ENCODE measurements around the gene TTC29. TPM values are rescaled to one million over a fixed set of nuclear protein-coding genes. Genes with fewer than 3 reads are reported as not detected.

The TTC29 gene
- not detected in 2 replicates for total RNA-seq

DNA sequence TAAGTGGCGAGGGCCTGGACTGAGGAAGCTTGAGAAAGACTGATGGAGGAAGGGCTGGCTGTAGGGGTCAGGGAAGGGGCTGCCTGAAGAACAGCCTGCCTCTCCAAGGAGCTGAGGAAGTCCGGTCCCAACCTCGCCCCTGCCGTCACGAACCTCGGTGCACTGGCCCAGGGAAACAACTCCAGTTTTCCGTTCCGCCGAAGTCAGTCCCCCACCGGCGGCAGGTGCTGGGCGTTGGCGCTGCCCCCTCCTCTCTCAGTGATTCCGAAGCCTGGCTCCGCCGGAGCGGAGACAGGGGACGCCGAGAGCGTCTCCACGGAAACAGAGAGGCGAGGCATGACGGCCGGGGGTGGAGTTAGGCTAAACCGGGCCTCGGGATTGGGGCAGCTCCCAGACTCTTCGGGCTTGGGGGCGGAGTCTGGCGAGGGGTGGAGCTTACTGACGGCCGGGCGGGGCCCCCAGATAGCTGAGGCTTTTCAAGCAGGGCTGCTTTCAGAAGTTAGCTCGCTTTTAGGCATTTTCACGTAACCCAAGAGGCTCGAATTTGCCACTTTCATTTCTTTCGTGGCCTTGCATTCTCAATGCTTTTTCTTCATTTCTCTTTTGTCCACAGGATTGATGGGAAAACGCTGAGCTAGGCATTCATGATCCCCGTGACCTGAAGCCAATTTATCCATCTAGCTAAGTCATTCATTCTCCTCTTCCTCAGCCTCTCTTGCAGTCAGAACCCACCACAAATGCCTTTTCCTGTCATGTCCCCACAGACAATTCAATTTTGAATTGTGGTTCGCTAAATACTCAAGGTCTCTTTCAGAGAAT is at the start of gene TTC29:
TTC29 (minus strand) TSS at position 309 of the 819 bp plus-strand sequence. CDS start 5,969 bp downstream, outside the sequence.
- TF ChIP-seq CTCF (IDR thresholded peaks at IDR 0.05; ENCODE audit: insufficient read depth, low read length, severe bottlenecking), result no peak
- no peaks in the 10 kb centered on the region for H3K36me3 ChIP-seq (ENCODE audit: control insufficient read depth, insufficient read depth, low read length)
- DNase-seq (ENCODE audit: low read depth) (peak; percentile 74), FAIRE-seq (no peak)
- H3K4me3 ChIP-seq (ENCODE audit: low read depth, low read length), result peak within 1 kb of the TSS; percentile 43
- H3K27me3 ChIP-seq (ENCODE audit: control insufficient read depth, insufficient read depth, low read length), result peaks cover 8% of the 10 kb centered on the region

DNA sequence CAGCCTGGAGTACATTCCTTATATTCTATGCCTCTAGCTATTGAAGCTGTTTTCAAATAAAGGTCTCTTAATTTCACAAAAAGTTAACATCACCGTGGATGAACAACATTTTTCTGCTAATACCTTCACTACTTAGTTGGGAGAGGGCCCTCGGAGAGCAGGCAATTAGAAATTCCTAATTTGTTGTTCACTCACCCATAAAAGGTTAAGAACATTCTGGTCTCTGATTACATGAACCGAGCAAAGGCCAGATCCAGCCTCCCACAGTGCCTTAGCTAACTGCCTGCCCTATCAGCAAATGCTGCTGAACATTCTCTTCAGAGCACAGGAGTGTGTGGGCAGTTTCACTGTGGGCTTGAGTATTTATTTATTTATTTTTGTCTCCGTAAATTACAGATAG is 36.0 kb upstream of the TTC29 start:
- H3K36me3 ChIP-seq (ENCODE audit: control insufficient read depth, insufficient read depth, low read length), result no peaks in the 10 kb centered on the region
- H3K27me3 ChIP-seq (ENCODE audit: control insufficient read depth, insufficient read depth, low read length), result no peaks in the 10 kb centered on the region
- peak; percentile 7 for FAIRE-seq
- TF ChIP-seq CTCF (IDR thresholded peaks at IDR 0.05; ENCODE audit: insufficient read depth, low read length, severe bottlenecking), result no peak
- no peak overlapping the region for H3K4me3 ChIP-seq (ENCODE audit: low read depth, low read length)
- no peak for DNase-seq (ENCODE audit: low read depth)

DNA sequence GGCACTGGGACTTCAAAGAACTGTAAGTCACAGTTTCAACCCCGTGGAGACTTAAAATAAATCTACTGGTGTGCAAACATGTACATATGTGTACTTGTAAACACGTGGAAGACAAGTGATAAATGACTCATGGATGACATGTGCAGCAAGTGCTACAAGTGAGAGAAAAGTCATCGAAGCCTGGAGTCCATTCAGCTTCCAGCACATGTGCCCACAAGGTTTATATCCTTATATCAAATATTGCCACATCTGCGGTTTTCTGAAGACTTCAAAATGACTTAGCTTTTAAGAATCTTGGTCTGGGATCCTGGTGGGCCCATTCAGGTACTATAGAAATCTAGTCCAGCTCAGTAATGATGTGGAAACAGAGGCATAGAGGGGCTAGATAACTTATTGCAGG is 33.0 kb upstream of the TTC29 start:
- no peak for TF ChIP-seq CTCF (IDR thresholded peaks at IDR 0.05; ENCODE audit: insufficient read depth, low read length, severe bottlenecking)
- Histone ChIP-seq H3K36me3 (ENCODE audit: control insufficient read depth, insufficient read depth, low read length) (no peaks in the 10 kb centered on the region), H3K27me3 (ENCODE audit: control insufficient read depth, insufficient read depth, low read length) (no peaks in the 10 kb centered on the region), H3K4me3 (ENCODE audit: low read depth, low read length) (no peak overlapping the region)
- FAIRE-seq (no peak), DNase-seq (ENCODE audit: low read depth) (peak; percentile 37)

DNA sequence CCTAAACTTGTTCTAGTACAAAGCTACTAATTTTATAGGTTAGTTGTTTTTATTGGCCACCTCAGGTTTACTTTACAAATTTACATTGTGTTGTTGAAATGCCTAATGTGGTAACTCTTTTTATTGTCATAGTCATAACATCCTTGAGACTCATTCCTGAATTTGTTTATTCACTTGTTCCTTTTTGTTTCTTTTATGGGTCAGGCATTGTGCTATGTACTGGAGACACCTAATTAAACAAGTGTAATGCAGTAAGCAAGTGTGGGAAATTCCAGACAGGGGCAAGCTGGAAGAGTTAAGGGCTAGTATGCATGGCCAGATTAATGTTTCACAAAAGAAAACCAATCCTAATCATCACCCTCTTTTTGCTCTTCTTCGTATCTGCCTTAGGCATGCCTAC is 30.5 kb upstream of the TTC29 start:
- DNase-seq (ENCODE audit: low read depth), result no peak
- no peaks in the 10 kb centered on the region for H3K36me3 ChIP-seq (ENCODE audit: control insufficient read depth, insufficient read depth, low read length)
- no peak for TF ChIP-seq CTCF (IDR thresholded peaks at IDR 0.05; ENCODE audit: insufficient read depth, low read length, severe bottlenecking)
- H3K4me3 ChIP-seq (ENCODE audit: low read depth, low read length), result no peak overlapping the region
- FAIRE-seq, result no peak
- H3K27me3 ChIP-seq (ENCODE audit: control insufficient read depth, insufficient read depth, low read length), result no peaks in the 10 kb centered on the region

DNA sequence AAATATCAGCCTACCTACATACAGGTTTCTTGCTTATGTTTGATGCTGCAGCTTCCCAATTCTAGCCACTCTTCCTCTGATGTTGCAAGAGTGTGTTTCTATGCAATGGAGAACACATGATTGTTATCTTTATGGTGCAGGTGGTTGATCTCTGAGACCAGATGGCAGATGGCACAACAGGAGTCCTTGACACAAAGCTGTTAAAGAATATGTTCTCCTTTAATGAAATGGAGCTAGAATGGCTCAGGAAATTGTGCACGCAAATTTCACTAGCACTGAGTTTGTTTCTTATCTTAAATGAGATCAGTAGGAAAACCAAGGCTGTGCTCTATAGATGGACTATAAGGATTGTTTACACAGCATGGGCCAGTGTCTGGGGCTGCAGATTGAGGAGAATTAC is 29.9 kb upstream of the TTC29 start:
- DNase-seq (ENCODE audit: low read depth) (no peak), FAIRE-seq (no peak)
- H3K36me3 ChIP-seq (ENCODE audit: control insufficient read depth, insufficient read depth, low read length), result no peaks in the 10 kb centered on the region
- H3K4me3 ChIP-seq (ENCODE audit: low read depth, low read length), result no peak overlapping the region
- no peak for TF ChIP-seq CTCF (IDR thresholded peaks at IDR 0.05; ENCODE audit: insufficient read depth, low read length, severe bottlenecking)
- no peaks in the 10 kb centered on the region for H3K27me3 ChIP-seq (ENCODE audit: control insufficient read depth, insufficient read depth, low read length)

DNA sequence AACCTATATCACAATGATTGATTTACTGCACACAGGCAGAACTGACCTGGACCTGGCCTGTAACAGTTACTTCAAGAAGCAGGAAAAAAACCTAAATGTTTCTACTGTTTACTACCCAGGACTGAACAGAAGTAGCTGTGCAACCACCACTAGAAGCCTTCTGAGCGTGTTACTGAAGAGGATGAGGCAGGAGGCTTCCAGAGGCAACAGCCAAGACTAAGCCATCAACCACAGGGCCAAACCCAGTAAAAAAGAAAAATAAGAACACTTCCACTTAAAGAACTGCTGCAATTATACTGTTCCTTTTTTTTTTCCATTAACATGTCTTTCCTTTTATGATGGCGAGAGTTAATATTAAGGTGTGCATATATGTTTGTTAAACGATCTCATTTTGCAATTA is 29.4 kb upstream of the TTC29 start:
- no peak for TF ChIP-seq CTCF (IDR thresholded peaks at IDR 0.05; ENCODE audit: insufficient read depth, low read length, severe bottlenecking)
- DNase-seq (ENCODE audit: low read depth) (no peak), FAIRE-seq (no peak)
- no peaks in the 10 kb centered on the region for H3K27me3 ChIP-seq (ENCODE audit: control insufficient read depth, insufficient read depth, low read length)
- no peak overlapping the region for H3K4me3 ChIP-seq (ENCODE audit: low read depth, low read length)
- no peaks in the 10 kb centered on the region for H3K36me3 ChIP-seq (ENCODE audit: control insufficient read depth, insufficient read depth, low read length)

Data from bronchial epithelial cell (primary cell).